WERI-Rb-1 (cell line): Measurements from ENCODE around the gene LPGAT1.

Source experiments
- DNase-seq: peaks from one replicate; pipeline ENCODE4 v3.0.0-alpha.2; 2020
- H3K27ac ChIP-seq: fragments of 250-450 bp; sonication (Bioruptor Pico); 2 replicates; pipeline ENCODE4 v1.5.1; 2020; ENCODE audit warnings: mild to moderate bottlenecking, moderate library complexity
- H3K27me3 ChIP-seq: fragments of 250-450 bp; sonication (Bioruptor Pico); 2 replicates; pipeline ENCODE4 v1.5.1; 2021; ENCODE audit warnings: mild to moderate bottlenecking, low read depth, moderate library complexity; ENCODE audit not compliant: insufficient read depth, severe bottlenecking
- H3K36me3 ChIP-seq: fragments of 250-450 bp; sonication (Bioruptor Pico); 2 replicates; pipeline ENCODE4 v1.5.1; 2020; ENCODE audit warnings: mild to moderate bottlenecking, moderate library complexity
- H3K4me3 ChIP-seq: 2 replicates; pipeline ENCODE4 v1.5.1; 2011; ENCODE audit warnings: low read depth, mild to moderate bottlenecking, control low read depth, low read length
- H3K9me3 ChIP-seq: fragments of 250-450 bp; sonication (Bioruptor Pico); 2 replicates; pipeline ENCODE4 v1.5.1; 2021; ENCODE audit warnings: mild to moderate bottlenecking, moderate library complexity; ENCODE audit not compliant: severe bottlenecking
- CTCF ChIP-seq: IDR thresholded peaks from 2 replicates; pipeline ENCODE4 v1.5.1; 2011; ENCODE audit warnings: low read depth, mild to moderate bottlenecking, control low read depth, inconsistent platforms, low read length

LPGAT1 gene

GRCh38 chr1:211830055-211830327, 572 bp downstream of the LPGAT1 start:
- Histone ChIP-seq H3K36me3 (peaks cover 35% of the 10 kb centered on the region), H3K27ac (peak overlapping the region; percentile 88), H3K9me3 (no peaks in the 10 kb centered on the region), H3K27me3 (no peaks in the 10 kb centered on the region), H3K4me3 (peak overlapping the region; percentile 83)
- DNase-seq, result no peak
- TF ChIP-seq CTCF, result no peak

GRCh38 chr1:211829343-211830054, 1.1 kb downstream of the LPGAT1 start:
- H3K36me3 ChIP-seq, result peaks cover 38% of the 10 kb centered on the region
- DNase-seq, result peak; percentile 68
- no peaks in the 10 kb centered on the region for H3K27me3 ChIP-seq
- H3K9me3 ChIP-seq, result no peaks in the 10 kb centered on the region
- peak overlapping the region; percentile 88 for H3K27ac ChIP-seq
- TF ChIP-seq CTCF, result peak; percentile 45
- H3K4me3 ChIP-seq, result peak overlapping the region; percentile 83

- H3K27ac ChIP-seq, result peak overlapping the region; percentile 88; the same call in 1 of the 2 replicates
- TF ChIP-seq CTCF, result no peak
- H3K36me3 ChIP-seq, result peaks cover 46% of the 10 kb centered on the region
- no peaks in the 10 kb centered on the region for H3K9me3 ChIP-seq
- no peak for DNase-seq
- peak overlapping the region; percentile 83 for H3K4me3 ChIP-seq
- H3K27me3 ChIP-seq, result no peaks in the 10 kb centered on the region
Measured at GRCh38 chr1:211828584-211829342, 1.8 kb downstream of the LPGAT1 start.

GRCh38 chr1:211827051-211827450, 3.5 kb downstream of the LPGAT1 start:
- peaks cover 61% of the 10 kb centered on the region for H3K36me3 ChIP-seq
- DNase-seq, result no peak
- H3K27ac ChIP-seq, result no peak overlapping the region
- H3K4me3 ChIP-seq, result no peak overlapping the region
- no peaks in the 10 kb centered on the region for H3K27me3 ChIP-seq
- no peaks in the 10 kb centered on the region for H3K9me3 ChIP-seq
- TF ChIP-seq CTCF, result no peak

- no peak for DNase-seq
- Histone ChIP-seq H3K36me3 (peaks cover 72% of the 10 kb centered on the region), H3K4me3 (no peak overlapping the region), H3K27me3 (no peaks in the 10 kb centered on the region), H3K27ac (no peak overlapping the region), H3K9me3 (no peaks in the 10 kb centered on the region)
- no peak for TF ChIP-seq CTCF
Measured at GRCh38 chr1:211825980-211826379, 4.6 kb downstream of the LPGAT1 start.
